Stimulated activated CD4-positive, alpha-beta T cell treated with anti-CD3 and anti-CD28 coated beads, Interleukin-15, amount 100 ng/mL, for 48 hours (primary cell): ENCODE data around the gene MAP4K2.
"Not testable (repeated sequence)": the region's sequence is repeated elsewhere in the genome, so short reads cannot be mapped to it uniquely, and the experiment has no call there.

Experiments
- DNase-seq, 2 donors: peaks; one replicate each; pipeline ENCODE4 v3.0.0-alpha.2; 2020; ENCODE audit warnings: low read depth in 2 of 2

MAP4K2 gene

GRCh38 chr11:64803158-64803845 lies at the start of gene MAP4K2:
Gene MAP4K2 (minus strand): TSS chr11:64803214. CDS start chr11:64803149, 65 bp downstream.
- peak; percentile 54 to 83 for DNase-seq

- no peak for DNase-seq
Measured at GRCh38 chr11:64851831-64852351, 48.9 kb upstream of the MAP4K2 start.

GRCh38 chr11:64850979-64851567 lies 48.1 kb upstream of the MAP4K2 start:
- DNase-seq = no peak

GRCh38 chr11:64849598-64850356 lies 46.8 kb upstream of the MAP4K2 start:
- no peak for DNase-seq

GRCh38 chr11:64848826-64849597 lies 46.0 kb upstream of the MAP4K2 start:
- no peak for DNase-seq

GRCh38 chr11:64848214-64848825 lies 45.3 kb upstream of the MAP4K2 start:
- DNase-seq = no peak

- peak; percentile 87 to 92 for DNase-seq
Measured at GRCh38 chr11:64846998-64847666, 44.1 kb upstream of the MAP4K2 start.

GRCh38 chr11:64845776-64846129 lies 42.7 kb upstream of the MAP4K2 start:
- DNase-seq = not testable (repeated sequence)

GRCh38 chr11:64845129-64845775 lies 42.2 kb upstream of the MAP4K2 start:
- no peak for DNase-seq

GRCh38 chr11:64844330-64845128 lies 41.5 kb upstream of the MAP4K2 start, which contains the start of gene CDC42BPG:
Gene CDC42BPG (minus strand): TSS chr11:64844653. CDS start chr11:64844569, 84 bp downstream.
- peak in 1 of 2 donors; percentile 58 for DNase-seq

- no peak for DNase-seq
Measured at GRCh38 chr11:64843686-64844329, 40.8 kb upstream of the MAP4K2 start.

GRCh38 chr11:64842851-64843685 lies 40.1 kb upstream of the MAP4K2 start:
- DNase-seq = no peak

- no peak for DNase-seq
Measured at GRCh38 chr11:64842366-64842759, 39.3 kb upstream of the MAP4K2 start.

GRCh38 chr11:64841592-64842365 lies 38.8 kb upstream of the MAP4K2 start:
- no peak for DNase-seq

- no peak for DNase-seq
Measured at GRCh38 chr11:64839887-64840782, 37.1 kb upstream of the MAP4K2 start.

GRCh38 chr11:64839335-64839734 lies 36.3 kb upstream of the MAP4K2 start:
- DNase-seq = no peak
